IMR-90 (cell line): ENCODE measurements around the gene OSBPL8.

Source experiments
- CEBPB ChIP-seq: IDR thresholded peaks from 2 replicates; pipeline ENCODE4 v1.6.1; 2012; ENCODE audit warnings: low read depth, low read length, improper control_type of control experiment
- MAFK ChIP-seq: IDR thresholded peaks from 2 replicates; pipeline ENCODE4 v1.6.1; 2012; ENCODE audit warnings: low read depth, low read length, improper control_type of control experiment
- MAZ ChIP-seq: IDR thresholded peaks from 2 replicates; pipeline ENCODE4 v1.6.1; 2012; ENCODE audit warnings: low read depth, mild to moderate bottlenecking, low read length, improper control_type of control experiment, moderate library complexity, borderline replicate concordance
- MXI1 ChIP-seq: IDR thresholded peaks from 2 replicates; pipeline ENCODE4 v1.6.1; 2012; ENCODE audit warnings: low read depth, mild to moderate bottlenecking, low read length, moderate library complexity, borderline replicate concordance
- POLR2A ChIP-seq: IDR thresholded peaks from 2 replicates; pipeline ENCODE4 v1.6.1; 2012; ENCODE audit warnings: mild to moderate bottlenecking, low read depth, low read length
- RAD21 ChIP-seq: IDR thresholded peaks from 2 replicates; pipeline ENCODE4 v1.6.1; 2012; ENCODE audit warnings: low read length, improper control_type of control experiment
- RCOR1 ChIP-seq: IDR thresholded peaks from 2 replicates; pipeline ENCODE4 v1.6.1; 2012; ENCODE audit warnings: mild to moderate bottlenecking, low read length, improper control_type of control experiment; ENCODE audit not compliant: insufficient replicate concordance
- RFX5 ChIP-seq: IDR thresholded peaks from 2 replicates; pipeline ENCODE4 v1.8.0; 2012; ENCODE audit warnings: low read depth, mild to moderate bottlenecking, low read length, moderate library complexity
- SMC3 ChIP-seq: fragments of 150-350 bp; IDR thresholded peaks from 2 replicates; pipeline ENCODE4 v1.6.1; 2016; ENCODE audit warnings: low read depth, mild to moderate bottlenecking, antibody characterized with exemption, low read length, moderate library complexity
- TF ChIP-seq, protein P1 (sequence below): conservative IDR thresholded peaks from 2 replicates; pipeline ENCODE4 v1.5.1; 2012; ENCODE audit warnings: mild to moderate bottlenecking, low read depth, low read length, improper control_type of control experiment

DNA sequence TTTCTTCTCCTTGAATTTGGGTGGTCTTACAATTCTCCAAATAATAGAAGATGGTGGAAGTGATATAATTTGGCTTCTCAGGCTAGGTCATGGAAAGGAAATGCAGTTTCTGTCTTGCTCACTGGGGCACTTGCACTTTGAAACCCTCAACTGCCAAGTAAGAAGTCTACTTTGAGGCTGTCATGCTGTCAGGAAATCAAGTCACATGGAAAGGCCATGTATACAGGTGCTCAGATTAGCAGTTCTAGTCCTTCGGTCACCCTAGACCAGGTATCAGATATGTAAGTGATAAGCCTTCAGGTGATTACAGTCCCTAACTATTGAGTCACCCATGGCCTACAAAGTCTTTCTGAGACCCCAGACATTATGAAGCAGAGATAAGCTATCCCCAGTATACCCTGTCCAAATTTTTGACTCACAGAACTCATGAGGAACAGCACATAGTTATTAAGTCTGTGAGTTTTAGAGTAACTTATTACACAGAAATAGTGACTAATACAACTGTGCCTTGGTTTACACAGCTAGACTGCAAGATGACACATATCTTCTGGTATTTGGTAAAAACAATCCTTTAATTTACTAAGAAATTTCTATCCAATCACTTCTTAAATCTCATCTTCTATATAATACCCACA, 185.1 kb downstream of the OSBPL8 start:
- TF ChIP-seq, protein P1, sequence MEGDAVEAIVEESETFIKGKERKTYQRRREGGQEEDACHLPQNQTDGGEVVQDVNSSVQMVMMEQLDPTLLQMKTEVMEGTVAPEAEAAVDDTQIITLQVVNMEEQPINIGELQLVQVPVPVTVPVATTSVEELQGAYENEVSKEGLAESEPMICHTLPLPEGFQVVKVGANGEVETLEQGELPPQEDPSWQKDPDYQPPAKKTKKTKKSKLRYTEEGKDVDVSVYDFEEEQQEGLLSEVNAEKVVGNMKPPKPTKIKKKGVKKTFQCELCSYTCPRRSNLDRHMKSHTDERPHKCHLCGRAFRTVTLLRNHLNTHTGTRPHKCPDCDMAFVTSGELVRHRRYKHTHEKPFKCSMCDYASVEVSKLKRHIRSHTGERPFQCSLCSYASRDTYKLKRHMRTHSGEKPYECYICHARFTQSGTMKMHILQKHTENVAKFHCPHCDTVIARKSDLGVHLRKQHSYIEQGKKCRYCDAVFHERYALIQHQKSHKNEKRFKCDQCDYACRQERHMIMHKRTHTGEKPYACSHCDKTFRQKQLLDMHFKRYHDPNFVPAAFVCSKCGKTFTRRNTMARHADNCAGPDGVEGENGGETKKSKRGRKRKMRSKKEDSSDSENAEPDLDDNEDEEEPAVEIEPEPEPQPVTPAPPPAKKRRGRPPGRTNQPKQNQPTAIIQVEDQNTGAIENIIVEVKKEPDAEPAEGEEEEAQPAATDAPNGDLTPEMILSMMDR, result no peak
- no peak for TF ChIP-seq RCOR1
- TF ChIP-seq CEBPB, result no peak
- TF ChIP-seq POLR2A, result no peak
- TF ChIP-seq RFX5, result no peak
- no peak for TF ChIP-seq MXI1
- TF ChIP-seq MAFK, result no peak
- TF ChIP-seq RAD21, result no peak
- no peak for TF ChIP-seq SMC3
- TF ChIP-seq MAZ, result no peak
